ENCODE data around the gene PRRT2.
"Not testable (repeated sequence)": the region's sequence is repeated elsewhere in the genome, so short reads cannot be mapped to it uniquely, and the experiment has no call there.

PRRT2 gene

DNA sequence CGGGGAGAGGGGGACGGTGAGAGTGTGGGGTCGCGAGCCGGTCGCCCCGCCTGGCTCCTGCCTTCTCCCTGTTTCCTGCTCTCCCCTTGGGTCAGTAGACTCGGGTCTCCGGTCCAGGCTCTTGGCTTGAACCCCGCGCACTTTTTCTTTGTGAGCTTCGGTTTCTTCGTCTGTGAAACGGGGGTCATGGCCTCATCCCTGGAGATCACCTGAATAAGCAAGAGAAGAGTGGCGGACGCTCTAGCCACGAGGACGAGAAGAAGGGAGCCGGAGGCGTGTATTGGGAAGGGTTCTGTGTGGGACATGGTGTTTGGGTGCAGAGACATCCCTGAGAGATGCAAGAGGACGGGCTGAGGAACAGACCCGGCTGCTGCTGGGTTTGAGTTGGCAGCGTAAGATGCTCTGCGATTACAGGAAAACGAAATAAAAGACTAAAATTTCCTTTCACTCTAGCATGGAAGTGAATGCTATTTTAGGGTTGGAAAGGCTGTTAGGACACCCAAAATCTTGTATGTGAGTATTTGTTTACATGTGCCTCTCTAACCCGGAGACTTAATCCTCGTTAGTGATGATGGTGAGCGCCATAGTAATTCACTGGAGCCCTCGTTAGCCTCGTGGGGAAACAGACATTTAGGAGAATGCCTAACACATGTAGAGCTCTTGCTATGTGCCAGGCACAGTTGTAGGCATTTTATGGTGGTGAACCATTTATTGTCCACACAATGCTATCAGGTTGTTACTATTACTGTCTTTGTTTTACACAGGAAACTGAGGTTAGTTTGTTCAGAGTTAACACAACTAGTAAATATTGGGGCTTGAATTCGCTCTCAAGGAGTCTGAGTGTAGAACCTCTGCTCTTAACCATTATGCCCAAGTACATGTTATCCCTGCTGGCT is 20.8 kb upstream of the PRRT2 start:
- no peak for DNase-seq (ENCODE audit: low read depth)

GRCh38 chr16:29791845-29792807 is 19.9 kb upstream of the PRRT2 start:
- DNase-seq (ENCODE audit: low read depth), result no peak

- not testable (repeated sequence) for DNase-seq (ENCODE audit: low read depth)
These were observed 18.8 kb upstream of the PRRT2 start for GRCh38 chr16:29793153-29793552.

DNA sequence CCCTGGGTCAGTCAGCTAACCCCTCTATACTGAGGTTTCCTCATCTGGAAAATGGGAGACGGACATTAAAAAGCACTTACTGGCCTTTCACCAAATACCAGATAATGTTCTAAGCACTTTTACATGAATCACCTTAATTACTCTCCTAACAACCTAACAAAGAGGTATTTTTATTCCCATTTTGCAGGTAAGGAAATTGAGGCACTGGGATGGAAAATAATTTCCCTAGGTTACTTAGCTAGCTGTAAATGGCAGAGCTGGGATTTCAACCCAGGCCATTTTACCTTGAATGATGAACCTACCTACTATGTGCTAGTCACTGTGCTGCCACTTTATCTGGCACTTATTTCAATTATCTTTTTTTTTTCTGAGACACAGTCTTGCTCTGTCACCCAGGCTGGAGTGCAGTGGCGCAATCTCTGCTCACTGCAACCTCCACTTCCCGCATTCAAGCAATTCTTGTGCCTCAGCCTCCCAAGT is 17.7 kb upstream of the PRRT2 start:
- DNase-seq (ENCODE audit: low read depth), result no peak

DNA sequence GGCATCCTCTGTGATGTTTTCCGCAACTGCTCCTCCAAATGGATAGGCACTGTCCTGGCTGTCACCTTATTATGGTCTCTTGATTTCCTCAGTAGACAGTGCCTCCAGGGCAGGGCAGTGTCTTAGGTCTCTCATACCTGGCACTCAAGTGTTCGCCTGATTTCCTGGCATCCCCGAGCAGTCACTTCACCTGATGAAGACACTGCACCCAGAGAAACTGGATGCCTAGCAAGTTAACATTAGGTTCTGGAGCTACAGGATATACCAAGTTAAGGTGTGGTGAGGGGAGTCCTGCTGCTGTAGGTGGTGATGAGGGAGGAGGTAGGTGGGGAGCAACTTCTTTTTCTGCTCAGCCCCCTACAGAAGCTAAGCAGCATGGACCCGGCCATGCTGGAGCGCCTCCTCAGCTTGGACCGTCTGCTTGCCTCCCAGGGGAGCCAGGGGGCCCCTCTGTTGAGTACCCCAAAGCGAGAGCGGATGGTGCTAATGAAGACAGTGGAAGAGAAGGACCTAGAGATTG is 9.5 kb upstream of the PRRT2 start:
- DNase-seq (ENCODE audit: low read depth), result no peak

- DNase-seq (ENCODE audit: low read depth), result no peak
These were observed 8.0 kb upstream of the PRRT2 start for GRCh38 chr16:29804020-29804419.

- DNase-seq (ENCODE audit: low read depth), result no peak
These were observed 7.3 kb upstream of the PRRT2 start for GRCh38 chr16:29804455-29805231.

DNA sequence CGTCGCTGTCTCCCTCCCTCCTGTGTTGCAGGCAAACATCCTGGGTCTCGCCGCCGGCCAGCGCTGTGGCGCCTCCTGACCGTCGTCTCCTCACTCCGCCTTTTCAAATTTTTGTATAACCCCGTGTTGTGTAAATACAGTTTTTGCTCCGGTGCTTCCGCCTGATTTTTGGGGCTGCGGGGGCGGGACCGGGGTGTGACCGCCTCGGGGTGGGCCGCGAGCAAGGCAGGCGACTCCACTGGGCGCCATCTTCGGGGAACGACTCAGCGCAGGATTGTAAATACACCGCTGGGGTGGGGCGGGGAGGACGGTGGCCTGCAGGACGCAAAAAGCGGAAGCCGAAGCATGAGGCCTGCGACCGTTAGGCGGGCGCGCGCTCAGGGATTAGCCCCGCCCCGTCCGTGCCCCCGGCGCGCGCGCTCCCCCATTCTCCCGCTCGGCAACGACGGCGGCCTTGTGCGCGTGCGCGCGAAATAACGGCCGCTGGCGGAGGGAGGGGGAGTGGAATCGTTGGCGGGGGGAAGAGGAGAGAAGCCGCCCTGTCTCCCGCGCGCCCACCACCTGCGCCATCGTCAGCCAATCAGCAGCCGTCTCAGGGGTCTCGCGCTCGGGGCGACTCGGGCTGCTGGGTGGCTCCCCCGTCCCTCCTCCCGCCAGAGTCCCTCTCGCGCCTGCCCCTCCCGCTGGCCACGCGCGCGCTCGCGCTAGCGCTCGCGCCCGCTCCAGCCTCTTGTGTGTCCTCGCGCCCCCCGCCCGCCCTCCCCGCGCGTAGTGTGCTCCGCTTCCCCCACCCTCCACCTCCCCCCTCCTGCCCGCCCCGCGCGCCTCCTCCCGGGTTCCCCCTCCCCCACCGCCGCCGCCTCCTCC is 6.5 kb upstream of the PRRT2 start:
- peak; percentile 94 for DNase-seq (ENCODE audit: low read depth)

DNA sequence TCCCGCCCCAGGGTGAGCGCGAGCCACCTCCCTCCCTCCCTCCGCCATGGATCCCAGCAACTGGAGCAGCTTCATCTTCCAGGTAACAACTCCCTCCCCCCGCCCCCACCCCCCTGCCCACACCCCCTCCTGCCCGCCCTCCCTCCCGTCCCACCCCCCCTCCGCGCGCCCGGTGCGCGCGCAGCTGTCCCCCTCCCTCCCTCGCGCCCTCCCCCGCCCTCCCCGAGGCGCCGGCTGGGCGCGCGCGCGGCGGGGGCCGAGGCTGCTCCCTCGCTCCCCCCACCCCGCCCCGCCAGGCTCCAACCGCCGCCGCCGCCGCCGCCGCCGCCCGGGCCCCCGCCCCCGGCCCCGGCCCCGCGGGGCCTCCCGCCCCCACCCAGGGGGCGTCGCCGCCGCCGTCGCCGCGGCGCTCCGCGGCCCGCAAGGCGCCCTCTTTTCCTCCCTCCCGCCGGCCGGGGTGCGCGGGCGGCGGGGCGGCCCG is 5.9 kb upstream of the PRRT2 start, which contains the start of gene MAZ:
MAZ (plus strand) TSS at position 431 of the 481 bp plus-strand sequence. CDS start 173 bp downstream, outside the sequence.
- no peak for DNase-seq (ENCODE audit: low read depth)

GRCh38 chr16:29806641-29807425 is 5.2 kb upstream of the PRRT2 start:
- DNase-seq (ENCODE audit: low read depth), result no peak

DNA sequence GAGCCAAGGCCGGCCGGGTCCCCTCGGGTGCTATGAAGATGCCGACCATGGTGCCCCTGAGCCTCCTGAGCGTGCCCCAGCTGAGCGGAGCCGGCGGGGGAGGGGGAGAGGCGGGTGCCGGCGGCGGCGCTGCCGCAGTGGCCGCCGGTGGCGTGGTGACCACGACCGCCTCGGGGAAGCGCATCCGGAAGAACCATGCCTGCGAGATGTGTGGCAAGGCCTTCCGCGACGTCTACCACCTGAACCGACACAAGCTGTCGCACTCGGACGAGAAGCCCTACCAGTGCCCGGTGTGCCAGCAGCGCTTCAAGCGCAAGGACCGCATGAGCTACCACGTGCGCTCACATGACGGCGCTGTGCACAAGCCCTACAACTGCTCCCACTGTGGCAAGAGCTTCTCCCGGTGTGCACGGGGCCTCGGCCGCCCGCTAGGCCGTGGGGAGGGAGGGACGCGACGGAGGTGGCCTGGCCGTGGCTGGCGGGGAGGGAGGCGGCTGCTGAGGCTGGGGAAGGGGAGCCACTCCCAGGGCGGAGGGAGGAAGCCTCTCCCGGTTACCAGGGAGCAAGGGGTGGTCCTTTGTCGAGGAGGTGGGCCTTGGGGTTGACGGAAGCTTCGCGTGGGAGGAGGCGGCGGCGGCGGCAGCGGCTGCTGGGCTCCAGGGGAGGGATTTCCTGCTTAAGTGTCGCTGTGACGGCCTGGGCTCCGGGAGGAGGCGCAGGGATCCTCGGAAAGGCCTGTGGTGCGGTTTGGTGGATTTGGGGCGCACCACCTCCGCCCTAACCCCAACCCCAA is 4.4 kb upstream of the PRRT2 start:
- DNase-seq (ENCODE audit: low read depth), result peak; percentile 70

GRCh38 chr16:29808219-29808900 is 3.6 kb upstream of the PRRT2 start:
- no peak for DNase-seq (ENCODE audit: low read depth)

DNA sequence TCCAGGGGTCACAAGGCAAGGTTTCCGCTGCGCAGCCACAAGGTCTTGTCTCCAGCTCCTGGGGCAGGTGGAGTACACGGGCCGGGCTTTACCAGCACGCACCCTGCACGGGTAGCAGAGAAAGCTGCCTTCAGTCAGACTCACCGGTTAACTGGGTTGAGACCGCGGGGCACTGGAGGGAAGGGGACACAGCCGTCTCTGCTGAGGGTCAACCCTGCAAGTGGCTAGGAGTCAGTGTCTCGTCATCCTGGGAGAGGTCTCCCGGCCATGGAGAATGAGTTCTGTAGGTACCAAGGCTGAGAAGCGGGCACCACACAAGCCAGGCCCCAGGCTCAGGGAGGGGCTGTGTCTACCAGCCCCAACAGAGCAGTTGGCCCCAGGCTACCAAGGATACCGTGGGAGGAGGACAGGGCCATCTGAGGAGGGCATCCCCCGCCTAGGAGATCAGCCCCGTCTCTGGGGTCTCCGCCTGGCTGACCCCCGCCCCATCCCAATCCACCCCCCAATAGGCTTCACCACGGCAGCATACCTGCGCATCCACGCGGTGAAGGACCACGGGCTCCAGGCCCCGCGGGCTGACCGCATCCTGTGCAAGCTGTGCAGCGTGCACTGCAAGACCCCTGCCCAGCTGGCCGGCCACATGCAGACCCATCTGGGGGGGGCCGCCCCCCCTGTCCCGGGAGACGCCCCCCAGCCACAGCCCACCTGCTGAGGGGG is 2.8 kb upstream of the PRRT2 start:
- no peak for DNase-seq (ENCODE audit: low read depth)

- DNase-seq (ENCODE audit: low read depth), result no peak
These were observed 1.9 kb upstream of the PRRT2 start for GRCh38 chr16:29809850-29810698.

GRCh38 chr16:29810699-29811169 is 1.3 kb upstream of the PRRT2 start:
- DNase-seq (ENCODE audit: low read depth), result no peak

DNA sequence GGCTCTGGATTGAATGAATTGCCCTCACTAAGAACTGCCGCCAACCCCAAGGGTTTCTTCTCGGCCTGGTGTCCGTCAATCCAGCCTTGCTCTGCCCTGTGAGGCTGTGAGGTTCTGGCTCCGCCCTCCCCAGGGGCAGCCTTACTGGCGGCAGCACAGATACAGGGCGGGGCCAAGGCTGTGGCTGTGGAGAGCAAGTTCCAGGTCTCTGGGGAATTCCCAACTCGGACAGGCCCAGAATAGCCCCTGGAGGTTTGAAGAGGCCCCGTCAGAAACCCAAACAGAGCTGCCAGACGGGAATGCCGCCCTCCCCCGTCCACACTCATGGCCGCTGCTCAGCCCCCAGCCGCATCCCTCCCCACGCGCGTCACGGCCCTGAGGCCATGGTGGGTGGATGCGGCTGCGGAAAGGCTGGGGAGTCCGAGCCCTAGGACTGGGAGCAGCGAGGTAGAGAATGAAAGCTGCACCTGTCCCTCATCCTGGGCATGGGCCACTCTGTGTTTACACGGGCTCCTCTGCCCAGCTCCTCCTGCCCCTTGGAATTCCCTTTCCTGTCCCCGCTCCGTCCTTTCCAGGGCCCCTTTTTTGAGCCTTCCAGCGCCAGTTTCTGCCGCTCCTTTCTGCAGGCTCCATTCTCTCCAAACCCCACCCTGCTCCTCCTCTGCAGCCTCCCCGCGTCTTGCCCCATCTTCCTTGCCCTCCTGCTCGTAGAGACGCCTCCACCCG is 660 bp upstream of the PRRT2 start:
- DNase-seq (ENCODE audit: low read depth), result no peak

All from stimulated activated CD8-positive, alpha-beta memory T cell treated with anti-CD3 and anti-CD28 coated beads, Interleukin-15, amount 100 ng/mL, for 1 hour (primary cell).